HepG2 (cell line): Measurements from ENCODE around the gene HAGH. TPM values are rescaled to one million over a fixed set of nuclear protein-coding genes. Genes with fewer than 3 reads are reported as not detected.

ENCODE experiments used
- BHLHE40 ChIP-seq: IDR thresholded peaks from 2 replicates; pipeline ENCODE4 v1.6.1; 2011; ENCODE audit warnings: low read length, improper control_type of control experiment
- IKZF4 ChIP-seq: sonication (generic); formaldehyde crosslinking; IDR thresholded peaks from 2 replicates; pipeline ENCODE4 v1.5.1; 2020; ENCODE audit warnings: borderline replicate concordance, mild to moderate bottlenecking, low read depth, missing genetic modification reagents; ENCODE audit errors: not compliant biosample characterization
- KLF16 ChIP-seq, 2 experiments: sonication (generic) in 1 of 2; formaldehyde crosslinking in 1 of 2; IDR thresholded peaks; 2 replicates each; pipeline versions ENCODE4 v1.6.1 to v1.8.0; 2016 to 2023; ENCODE audit warnings: missing genetic modification reagents in 2 of 2, missing compliant biosample characterization in 1 of 2
- RBFOX2 ChIP-seq: fragments of 200-400 bp; formaldehyde crosslinking; IDR thresholded peaks from 2 replicates; pipeline ENCODE4 v1.6.1; 2017; ENCODE audit warnings: low read depth, mild to moderate bottlenecking, low read length
- SP1 ChIP-seq, 2 experiments: fragments of 450-650 bp in 1 of 2; sonication (generic) in 1 of 2; formaldehyde crosslinking in 1 of 2; IDR thresholded peaks; 2 replicates each; pipeline versions ENCODE4 v1.4.0 to v1.6.1; 2016 to 2020; ENCODE audit warnings: missing genetic modification reagents in 1 of 2
- ZNF441 ChIP-seq: sonication (generic); formaldehyde crosslinking; IDR thresholded peaks from 2 replicates; pipeline ENCODE4 v1.7.0; 2021; ENCODE audit warnings: missing genetic modification reagents, borderline replicate concordance
- polyA plus RNA-seq, 8 experiments: library from polyadenylated mRNA; depleted of rRNA in 3 of 8; stranded (reverse) in 7 of 8; unstranded in 1 of 8; fragments of >200 nt; fragmentation: Illumina TruSeq in 4 of 8; extraction: Trizol in 4 of 8; gene quantifications; 2 replicates each; pipeline versions ENCODE4 v1.2.1 to v1.2.3, GENCODE V29; 2011 to 2016; ENCODE audit warnings: low read depth in 4 of 8, missing spikeins in 1 of 8, mixed read lengths in 1 of 8; ENCODE audit not compliant: insufficient read depth in 1 of 8
- total RNA-seq, 5 experiments: library from RNA; depleted of rRNA; stranded (reverse); fragments of >200 nt; fragmentation: Illumina TruSeq; extraction: Trizol; gene quantifications; 2 replicates each; pipeline ENCODE4 v1.2.3, GENCODE V29; 2016; ENCODE audit warnings: low read depth in 1 of 5
- TF ChIP-seq, protein P1 (sequence below): IDR thresholded peaks from 2 replicates; pipeline ENCODE4 v1.6.1; 2018; ENCODE audit warnings: missing genetic modification reagents
- TF ChIP-seq, protein P2 (sequence below): sonication (generic); formaldehyde crosslinking; IDR thresholded peaks from 2 replicates; pipeline ENCODE4 v1.4.0; 2020; ENCODE audit warnings: mild to moderate bottlenecking, low read depth, missing genetic modification reagents
- TF ChIP-seq, protein P3 (sequence below): sonication (generic); formaldehyde crosslinking; IDR thresholded peaks from 2 replicates; pipeline ENCODE4 v1.4.0; 2020; ENCODE audit warnings: missing genetic modification reagents, borderline replicate concordance
- TF ChIP-seq, protein P4 (sequence below): sonication (generic); formaldehyde crosslinking; IDR thresholded peaks from 2 replicates; pipeline ENCODE4 v1.5.1; 2020; ENCODE audit warnings: mild to moderate bottlenecking, missing genetic modification reagents, moderate library complexity
- TF ChIP-seq, protein P5 (sequence below): sonication (generic); formaldehyde crosslinking; IDR thresholded peaks from 2 replicates; pipeline ENCODE4 v1.5.0; 2020; ENCODE audit warnings: mild to moderate bottlenecking, missing genetic modification reagents
- TF ChIP-seq, protein P6 (sequence below): sonication (generic); formaldehyde crosslinking; IDR thresholded peaks from 2 replicates; pipeline ENCODE4 v1.9.0; 2022; ENCODE audit warnings: missing genetic modification reagents, mild to moderate bottlenecking, borderline replicate concordance

Gene HAGH
- total and polyA plus RNA-seq, 2 of the 13 experiments (the other 11 are each of a cell fraction or from before 2014, with no cell fraction given): 70.4 to 95.4 TPM

DNA sequence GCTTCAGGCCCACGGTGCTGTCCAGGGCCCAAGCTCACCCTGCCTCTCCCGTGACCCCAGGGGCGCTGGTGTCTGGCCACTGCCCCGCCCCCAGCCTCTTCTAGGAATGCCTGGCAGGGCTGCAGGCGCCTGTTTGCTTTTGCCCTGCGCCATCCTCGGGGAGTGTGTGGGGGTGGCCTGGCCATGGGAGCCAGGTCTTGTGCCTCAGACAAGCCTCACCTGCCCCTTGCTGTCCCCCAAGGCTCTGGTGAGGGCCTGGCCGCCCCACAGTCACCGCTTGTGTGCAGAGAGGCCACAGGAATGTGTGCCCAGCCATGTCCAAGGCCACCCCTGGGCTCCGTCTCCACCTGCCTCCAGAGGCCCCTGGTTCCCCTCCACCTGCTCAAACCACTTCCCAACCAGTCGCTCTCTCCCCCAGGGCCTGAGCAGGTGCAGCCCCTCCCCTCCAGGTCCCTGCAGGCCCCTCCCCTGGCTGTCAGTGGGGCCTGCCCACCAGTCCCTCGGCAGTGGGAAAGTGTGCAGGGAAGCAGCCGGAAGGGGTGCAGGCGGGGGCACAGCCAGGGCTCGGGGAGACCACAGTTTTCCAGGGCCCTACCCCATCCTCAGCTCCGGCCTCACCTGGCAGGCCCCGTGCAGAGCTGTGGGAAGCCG is 32.3 kb downstream of the HAGH start (continued):
- TF ChIP-seq, protein P1, sequence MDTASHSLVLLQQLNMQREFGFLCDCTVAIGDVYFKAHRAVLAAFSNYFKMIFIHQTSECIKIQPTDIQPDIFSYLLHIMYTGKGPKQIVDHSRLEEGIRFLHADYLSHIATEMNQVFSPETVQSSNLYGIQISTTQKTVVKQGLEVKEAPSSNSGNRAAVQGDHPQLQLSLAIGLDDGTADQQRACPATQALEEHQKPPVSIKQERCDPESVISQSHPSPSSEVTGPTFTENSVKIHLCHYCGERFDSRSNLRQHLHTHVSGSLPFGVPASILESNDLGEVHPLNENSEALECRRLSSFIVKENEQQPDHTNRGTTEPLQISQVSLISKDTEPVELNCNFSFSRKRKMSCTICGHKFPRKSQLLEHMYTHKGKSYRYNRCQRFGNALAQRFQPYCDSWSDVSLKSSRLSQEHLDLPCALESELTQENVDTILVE (CRISPR knock-in tag): 0 out of 2 replicates have a peak, but pooled peaks have one; percentile 21
- TF ChIP-seq, protein P2, sequence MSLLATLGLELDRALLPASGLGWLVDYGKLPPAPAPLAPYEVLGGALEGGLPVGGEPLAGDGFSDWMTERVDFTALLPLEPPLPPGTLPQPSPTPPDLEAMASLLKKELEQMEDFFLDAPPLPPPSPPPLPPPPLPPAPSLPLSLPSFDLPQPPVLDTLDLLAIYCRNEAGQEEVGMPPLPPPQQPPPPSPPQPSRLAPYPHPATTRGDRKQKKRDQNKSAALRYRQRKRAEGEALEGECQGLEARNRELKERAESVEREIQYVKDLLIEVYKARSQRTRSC (CRISPR knock-in tag): no peak
- TF ChIP-seq RBFOX2 (0 out of 2 replicates have a peak, but pooled peaks have one; percentile 35), BHLHE40 (peak; percentile 30; the same call in 1 of the 2 replicates), IKZF4 (CRISPR knock-in tag) (no peak), KLF16 (CRISPR knock-in tag; IDR thresholded peaks at IDR 0.05) (peak in 1 of 2 experiments; percentile 39; a peak in 1 of 4 replicates), SP1 (IDR thresholded peaks at IDR 0.05) (no peak), SP1 (CRISPR knock-in tag; IDR thresholded peaks at IDR 0.05) (peak; percentile 54), ZNF441 (CRISPR knock-in tag) (peak; percentile 45; the same call in 1 of the 2 replicates)
- TF ChIP-seq, protein P3, sequence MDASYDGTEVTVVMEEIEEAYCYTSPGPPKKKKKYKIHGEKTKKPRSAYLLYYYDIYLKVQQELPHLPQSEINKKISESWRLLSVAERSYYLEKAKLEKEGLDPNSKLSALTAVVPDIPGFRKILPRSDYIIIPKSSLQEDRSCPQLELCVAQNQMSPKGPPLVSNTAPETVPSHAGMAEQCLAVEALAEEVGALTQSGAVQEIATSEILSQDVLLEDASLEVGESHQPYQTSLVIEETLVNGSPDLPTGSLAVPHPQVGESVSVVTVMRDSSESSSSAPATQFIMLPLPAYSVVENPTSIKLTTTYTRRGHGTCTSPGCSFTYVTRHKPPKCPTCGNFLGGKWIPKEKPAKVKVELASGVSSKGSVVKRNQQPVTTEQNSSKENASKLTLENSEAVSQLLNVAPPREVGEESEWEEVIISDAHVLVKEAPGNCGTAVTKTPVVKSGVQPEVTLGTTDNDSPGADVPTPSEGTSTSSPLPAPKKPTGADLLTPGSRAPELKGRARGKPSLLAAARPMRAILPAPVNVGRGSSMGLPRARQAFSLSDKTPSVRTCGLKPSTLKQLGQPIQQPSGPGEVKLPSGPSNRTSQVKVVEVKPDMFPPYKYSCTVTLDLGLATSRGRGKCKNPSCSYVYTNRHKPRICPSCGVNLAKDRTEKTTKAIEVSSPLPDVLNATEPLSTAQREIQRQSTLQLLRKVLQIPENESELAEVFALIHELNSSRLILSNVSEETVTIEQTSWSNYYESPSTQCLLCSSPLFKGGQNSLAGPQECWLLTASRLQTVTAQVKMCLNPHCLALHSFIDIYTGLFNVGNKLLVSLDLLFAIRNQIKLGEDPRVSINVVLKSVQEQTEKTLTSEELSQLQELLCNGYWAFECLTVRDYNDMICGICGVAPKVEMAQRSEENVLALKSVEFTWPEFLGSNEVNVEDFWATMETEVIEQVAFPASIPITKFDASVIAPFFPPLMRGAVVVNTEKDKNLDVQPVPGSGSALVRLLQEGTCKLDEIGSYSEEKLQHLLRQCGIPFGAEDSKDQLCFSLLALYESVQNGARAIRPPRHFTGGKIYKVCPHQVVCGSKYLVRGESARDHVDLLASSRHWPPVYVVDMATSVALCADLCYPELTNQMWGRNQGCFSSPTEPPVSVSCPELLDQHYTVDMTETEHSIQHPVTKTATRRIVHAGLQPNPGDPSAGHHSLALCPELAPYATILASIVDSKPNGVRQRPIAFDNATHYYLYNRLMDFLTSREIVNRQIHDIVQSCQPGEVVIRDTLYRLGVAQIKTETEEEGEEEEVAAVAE (CRISPR knock-in tag): 0 out of 2 replicates have a peak, but pooled peaks have one; percentile 31
- TF ChIP-seq, protein P4, sequence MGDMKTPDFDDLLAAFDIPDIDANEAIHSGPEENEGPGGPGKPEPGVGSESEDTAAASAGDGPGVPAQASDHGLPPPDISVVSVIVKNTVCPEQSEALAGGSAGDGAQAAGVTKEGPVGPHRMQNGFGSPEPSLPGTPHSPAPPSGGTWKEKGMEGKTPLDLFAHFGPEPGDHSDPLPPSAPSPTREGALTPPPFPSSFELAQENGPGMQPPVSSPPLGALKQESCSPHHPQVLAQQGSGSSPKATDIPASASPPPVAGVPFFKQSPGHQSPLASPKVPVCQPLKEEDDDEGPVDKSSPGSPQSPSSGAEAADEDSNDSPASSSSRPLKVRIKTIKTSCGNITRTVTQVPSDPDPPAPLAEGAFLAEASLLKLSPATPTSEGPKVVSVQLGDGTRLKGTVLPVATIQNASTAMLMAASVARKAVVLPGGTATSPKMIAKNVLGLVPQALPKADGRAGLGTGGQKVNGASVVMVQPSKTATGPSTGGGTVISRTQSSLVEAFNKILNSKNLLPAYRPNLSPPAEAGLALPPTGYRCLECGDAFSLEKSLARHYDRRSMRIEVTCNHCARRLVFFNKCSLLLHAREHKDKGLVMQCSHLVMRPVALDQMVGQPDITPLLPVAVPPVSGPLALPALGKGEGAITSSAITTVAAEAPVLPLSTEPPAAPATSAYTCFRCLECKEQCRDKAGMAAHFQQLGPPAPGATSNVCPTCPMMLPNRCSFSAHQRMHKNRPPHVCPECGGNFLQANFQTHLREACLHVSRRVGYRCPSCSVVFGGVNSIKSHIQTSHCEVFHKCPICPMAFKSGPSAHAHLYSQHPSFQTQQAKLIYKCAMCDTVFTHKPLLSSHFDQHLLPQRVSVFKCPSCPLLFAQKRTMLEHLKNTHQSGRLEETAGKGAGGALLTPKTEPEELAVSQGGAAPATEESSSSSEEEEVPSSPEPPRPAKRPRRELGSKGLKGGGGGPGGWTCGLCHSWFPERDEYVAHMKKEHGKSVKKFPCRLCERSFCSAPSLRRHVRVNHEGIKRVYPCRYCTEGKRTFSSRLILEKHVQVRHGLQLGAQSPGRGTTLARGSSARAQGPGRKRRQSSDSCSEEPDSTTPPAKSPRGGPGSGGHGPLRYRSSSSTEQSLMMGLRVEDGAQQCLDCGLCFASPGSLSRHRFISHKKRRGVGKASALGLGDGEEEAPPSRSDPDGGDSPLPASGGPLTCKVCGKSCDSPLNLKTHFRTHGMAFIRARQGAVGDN: peak; percentile 78
- TF ChIP-seq, protein P5, sequence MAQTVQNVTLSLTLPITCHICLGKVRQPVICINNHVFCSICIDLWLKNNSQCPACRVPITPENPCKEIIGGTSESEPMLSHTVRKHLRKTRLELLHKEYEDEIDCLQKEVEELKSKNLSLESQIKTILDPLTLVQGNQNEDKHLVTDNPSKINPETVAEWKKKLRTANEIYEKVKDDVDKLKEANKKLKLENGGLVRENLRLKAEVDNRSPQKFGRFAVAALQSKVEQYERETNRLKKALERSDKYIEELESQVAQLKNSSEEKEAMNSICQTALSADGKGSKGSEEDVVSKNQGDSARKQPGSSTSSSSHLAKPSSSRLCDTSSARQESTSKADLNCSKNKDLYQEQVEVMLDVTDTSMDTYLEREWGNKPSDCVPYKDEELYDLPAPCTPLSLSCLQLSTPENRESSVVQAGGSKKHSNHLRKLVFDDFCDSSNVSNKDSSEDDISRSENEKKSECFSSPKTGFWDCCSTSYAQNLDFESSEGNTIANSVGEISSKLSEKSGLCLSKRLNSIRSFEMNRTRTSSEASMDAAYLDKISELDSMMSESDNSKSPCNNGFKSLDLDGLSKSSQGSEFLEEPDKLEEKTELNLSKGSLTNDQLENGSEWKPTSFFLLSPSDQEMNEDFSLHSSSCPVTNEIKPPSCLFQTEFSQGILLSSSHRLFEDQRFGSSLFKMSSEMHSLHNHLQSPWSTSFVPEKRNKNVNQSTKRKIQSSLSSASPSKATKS (CRISPR knock-in tag): no peak
- TF ChIP-seq, protein P6, sequence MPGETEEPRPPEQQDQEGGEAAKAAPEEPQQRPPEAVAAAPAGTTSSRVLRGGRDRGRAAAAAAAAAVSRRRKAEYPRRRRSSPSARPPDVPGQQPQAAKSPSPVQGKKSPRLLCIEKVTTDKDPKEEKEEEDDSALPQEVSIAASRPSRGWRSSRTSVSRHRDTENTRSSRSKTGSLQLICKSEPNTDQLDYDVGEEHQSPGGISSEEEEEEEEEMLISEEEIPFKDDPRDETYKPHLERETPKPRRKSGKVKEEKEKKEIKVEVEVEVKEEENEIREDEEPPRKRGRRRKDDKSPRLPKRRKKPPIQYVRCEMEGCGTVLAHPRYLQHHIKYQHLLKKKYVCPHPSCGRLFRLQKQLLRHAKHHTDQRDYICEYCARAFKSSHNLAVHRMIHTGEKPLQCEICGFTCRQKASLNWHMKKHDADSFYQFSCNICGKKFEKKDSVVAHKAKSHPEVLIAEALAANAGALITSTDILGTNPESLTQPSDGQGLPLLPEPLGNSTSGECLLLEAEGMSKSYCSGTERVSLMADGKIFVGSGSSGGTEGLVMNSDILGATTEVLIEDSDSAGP (CRISPR knock-in tag): peak; percentile 70; the same call in 1 of the 2 replicates
